GM12878 (cell line): ENCODE data around the gene MARVELD1. TPM values are rescaled to one million over a fixed set of nuclear protein-coding genes. Genes with fewer than 3 reads are reported as not detected.

Source experiments
- BACH1 ChIP-seq: fragments of 450-650 bp; IDR thresholded peaks from 2 replicates; pipeline ENCODE4 v1.6.1; 2017; ENCODE audit warnings: mild to moderate bottlenecking, borderline replicate concordance
- BMI1 ChIP-seq: fragments of 450-650 bp; IDR thresholded peaks from 2 replicates; pipeline ENCODE4 v1.6.1; 2016; ENCODE audit warnings: mild to moderate bottlenecking, moderate library complexity, borderline replicate concordance
- CBX5 ChIP-seq: sonication (generic); IDR thresholded peaks from 2 replicates; pipeline ENCODE4 v1.6.1; 2016; ENCODE audit warnings: low read depth, moderate library complexity, mild to moderate bottlenecking, inconsistent platforms
- DPF2 ChIP-seq: fragments of 450-650 bp; IDR thresholded peaks from 2 replicates; pipeline ENCODE4 v1.6.1; 2017; ENCODE audit warnings: mild to moderate bottlenecking
- GABPA ChIP-seq: IDR thresholded peaks from 2 replicates; pipeline ENCODE4 v1.6.1; 2014; ENCODE audit warnings: antibody characterized with exemption, low read depth, mild to moderate bottlenecking, inconsistent platforms
- HDAC2 ChIP-seq: fragments of 200-600 bp; sonication (generic); IDR thresholded peaks from 2 replicates; pipeline ENCODE4 v1.6.1; 2017
- KDM1A ChIP-seq: fragments of 200-600 bp; sonication (generic); IDR thresholded peaks from 2 replicates; pipeline ENCODE4 v1.6.1; 2016; ENCODE audit warnings: borderline replicate concordance
- ZNF592 ChIP-seq: fragments of 450-650 bp; IDR thresholded peaks from 2 replicates; pipeline ENCODE4 v1.6.1; 2017; ENCODE audit warnings: mild to moderate bottlenecking, moderate library complexity
- polyA plus RNA-seq, 11 experiments: library from polyadenylated mRNA; depleted of rRNA in 4 of 11; unstranded in 6 of 11; stranded (reverse) in 5 of 11; fragments of >200 nt; fragmentation: Nextera tagmentation in 4 of 11; fragmentation: Illumina TruSeq in 1 of 11; extraction: Ambion mirVana in 4 of 11; extraction: Trizol in 1 of 11; gene quantifications; 1 replicate in 1 of 11; 2 replicates in 10 of 11; pipeline versions ENCODE4 v1.2.1 to v1.2.3, GENCODE V29; 2011 to 2016; ENCODE audit warnings: inconsistent platforms in 2 of 11, missing spikeins in 2 of 11, low read depth in 1 of 11
- total RNA-seq, 4 experiments: library from RNA; depleted of rRNA in 3 of 4; stranded (reverse); fragments of >200 nt in 3 of 4; fragmentation: Illumina TruSeq in 1 of 4; extraction: Trizol in 1 of 4; gene quantifications; 2 replicates each; pipeline versions ENCODE4 v1.2.1 to v1.2.3, GENCODE V29; 2013 to 2021
- TF ChIP-seq, protein P1 (sequence below): fragments of 450-650 bp; IDR thresholded peaks from 2 replicates; pipeline ENCODE4 v1.6.1; 2017; ENCODE audit warnings: mild to moderate bottlenecking, moderate library complexity
- TF ChIP-seq, protein P2 (sequence below): fragments of 450-650 bp; formaldehyde crosslinking; IDR thresholded peaks from 2 replicates; pipeline ENCODE4 v1.5.0; 2022; ENCODE audit warnings: mild to moderate bottlenecking, missing genetic modification characterization

MARVELD1 gene
- total and polyA plus RNA-seq, 10 of the 15 experiments (the other 5 are each of a cell fraction or from before 2014, with no cell fraction given) = 0.54 to 8.4 (median 3.2) TPM

DNA sequence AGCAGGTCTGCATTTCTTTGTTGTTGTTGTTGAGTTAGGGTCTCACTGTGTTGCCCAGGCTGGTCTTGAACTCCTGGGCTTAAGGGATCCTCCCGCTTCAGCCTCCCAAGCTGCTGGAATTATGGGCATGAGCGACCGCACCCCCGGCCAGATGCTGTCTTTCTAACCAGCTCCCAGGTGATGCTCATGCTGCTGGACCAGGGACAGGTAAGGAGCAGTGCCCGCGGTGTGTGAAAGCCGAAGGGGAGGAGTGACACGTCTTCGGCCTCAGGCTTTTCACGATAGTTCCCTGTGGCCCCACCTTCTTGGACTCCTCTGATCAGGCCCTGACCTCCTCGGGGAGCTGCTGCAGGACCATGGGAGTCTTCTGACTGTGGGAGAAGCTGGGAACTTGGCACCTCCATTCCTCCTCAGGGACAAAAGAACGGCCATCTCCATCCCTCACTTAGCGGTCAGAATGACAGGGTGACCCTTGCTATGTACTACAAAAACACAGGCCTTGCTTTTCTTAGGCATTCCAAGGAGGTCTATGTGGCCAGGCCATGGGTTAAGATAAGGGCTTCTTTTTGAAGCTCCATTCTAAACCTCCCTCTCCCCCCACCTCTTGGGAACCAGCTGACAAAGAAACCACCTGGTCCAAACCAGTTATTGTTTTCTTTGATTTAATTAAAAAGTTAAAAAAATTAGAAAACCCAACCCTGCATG is 52.7 kb downstream of the MARVELD1 start (continued):
- TF ChIP-seq, protein P1, sequence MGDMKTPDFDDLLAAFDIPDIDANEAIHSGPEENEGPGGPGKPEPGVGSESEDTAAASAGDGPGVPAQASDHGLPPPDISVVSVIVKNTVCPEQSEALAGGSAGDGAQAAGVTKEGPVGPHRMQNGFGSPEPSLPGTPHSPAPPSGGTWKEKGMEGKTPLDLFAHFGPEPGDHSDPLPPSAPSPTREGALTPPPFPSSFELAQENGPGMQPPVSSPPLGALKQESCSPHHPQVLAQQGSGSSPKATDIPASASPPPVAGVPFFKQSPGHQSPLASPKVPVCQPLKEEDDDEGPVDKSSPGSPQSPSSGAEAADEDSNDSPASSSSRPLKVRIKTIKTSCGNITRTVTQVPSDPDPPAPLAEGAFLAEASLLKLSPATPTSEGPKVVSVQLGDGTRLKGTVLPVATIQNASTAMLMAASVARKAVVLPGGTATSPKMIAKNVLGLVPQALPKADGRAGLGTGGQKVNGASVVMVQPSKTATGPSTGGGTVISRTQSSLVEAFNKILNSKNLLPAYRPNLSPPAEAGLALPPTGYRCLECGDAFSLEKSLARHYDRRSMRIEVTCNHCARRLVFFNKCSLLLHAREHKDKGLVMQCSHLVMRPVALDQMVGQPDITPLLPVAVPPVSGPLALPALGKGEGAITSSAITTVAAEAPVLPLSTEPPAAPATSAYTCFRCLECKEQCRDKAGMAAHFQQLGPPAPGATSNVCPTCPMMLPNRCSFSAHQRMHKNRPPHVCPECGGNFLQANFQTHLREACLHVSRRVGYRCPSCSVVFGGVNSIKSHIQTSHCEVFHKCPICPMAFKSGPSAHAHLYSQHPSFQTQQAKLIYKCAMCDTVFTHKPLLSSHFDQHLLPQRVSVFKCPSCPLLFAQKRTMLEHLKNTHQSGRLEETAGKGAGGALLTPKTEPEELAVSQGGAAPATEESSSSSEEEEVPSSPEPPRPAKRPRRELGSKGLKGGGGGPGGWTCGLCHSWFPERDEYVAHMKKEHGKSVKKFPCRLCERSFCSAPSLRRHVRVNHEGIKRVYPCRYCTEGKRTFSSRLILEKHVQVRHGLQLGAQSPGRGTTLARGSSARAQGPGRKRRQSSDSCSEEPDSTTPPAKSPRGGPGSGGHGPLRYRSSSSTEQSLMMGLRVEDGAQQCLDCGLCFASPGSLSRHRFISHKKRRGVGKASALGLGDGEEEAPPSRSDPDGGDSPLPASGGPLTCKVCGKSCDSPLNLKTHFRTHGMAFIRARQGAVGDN = no peak
- TF ChIP-seq BMI1 = no peak
- no peak for TF ChIP-seq DPF2
- no peak for TF ChIP-seq GABPA
- TF ChIP-seq HDAC2 = no peak
- TF ChIP-seq, protein P2, sequence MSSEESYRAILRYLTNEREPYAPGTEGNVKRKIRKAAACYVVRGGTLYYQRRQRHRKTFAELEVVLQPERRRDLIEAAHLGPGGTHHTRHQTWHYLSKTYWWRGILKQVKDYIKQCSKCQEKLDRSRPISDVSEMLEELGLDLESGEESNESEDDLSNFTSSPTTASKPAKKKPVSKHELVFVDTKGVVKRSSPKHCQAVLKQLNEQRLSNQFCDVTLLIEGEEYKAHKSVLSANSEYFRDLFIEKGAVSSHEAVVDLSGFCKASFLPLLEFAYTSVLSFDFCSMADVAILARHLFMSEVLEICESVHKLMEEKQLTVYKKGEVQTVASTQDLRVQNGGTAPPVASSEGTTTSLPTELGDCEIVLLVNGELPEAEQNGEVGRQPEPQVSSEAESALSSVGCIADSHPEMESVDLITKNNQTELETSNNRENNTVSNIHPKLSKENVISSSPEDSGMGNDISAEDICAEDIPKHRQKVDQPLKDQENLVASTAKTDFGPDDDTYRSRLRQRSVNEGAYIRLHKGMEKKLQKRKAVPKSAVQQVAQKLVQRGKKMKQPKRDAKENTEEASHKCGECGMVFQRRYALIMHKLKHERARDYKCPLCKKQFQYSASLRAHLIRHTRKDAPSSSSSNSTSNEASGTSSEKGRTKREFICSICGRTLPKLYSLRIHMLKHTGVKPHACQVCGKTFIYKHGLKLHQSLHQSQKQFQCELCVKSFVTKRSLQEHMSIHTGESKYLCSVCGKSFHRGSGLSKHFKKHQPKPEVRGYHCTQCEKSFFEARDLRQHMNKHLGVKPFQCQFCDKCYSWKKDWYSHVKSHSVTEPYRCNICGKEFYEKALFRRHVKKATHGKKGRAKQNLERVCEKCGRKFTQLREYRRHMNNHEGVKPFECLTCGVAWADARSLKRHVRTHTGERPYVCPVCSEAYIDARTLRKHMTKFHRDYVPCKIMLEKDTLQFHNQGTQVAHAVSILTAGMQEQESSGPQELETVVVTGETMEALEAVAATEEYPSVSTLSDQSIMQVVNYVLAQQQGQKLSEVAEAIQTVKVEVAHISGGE (CRISPR knock-in tag) = no peak
- TF ChIP-seq ZNF592 = no peak
- no peak for TF ChIP-seq BACH1
- TF ChIP-seq CBX5 = no peak
- no peak for TF ChIP-seq KDM1A
